AML-193 (cell line): ENCODE measurements around the gene KDM3B.
"Not testable (repeated sequence)": the region's sequence is repeated elsewhere in the genome, so short reads cannot be mapped to it uniquely, and the experiment has no call there.

Experiments used
- DNase-seq, 2 experiments: peaks; one replicate each; lab custom pipeline; 2025; lab: John Stamatoyannopoulos, UW

The KDM3B gene

GRCh38 chr5:138466125-138466899, 113.8 kb downstream of the KDM3B start:
- no peak for DNase-seq

GRCh38 chr5:138466900-138467710, 114.6 kb downstream of the KDM3B start:
- no peak for DNase-seq

DNA sequence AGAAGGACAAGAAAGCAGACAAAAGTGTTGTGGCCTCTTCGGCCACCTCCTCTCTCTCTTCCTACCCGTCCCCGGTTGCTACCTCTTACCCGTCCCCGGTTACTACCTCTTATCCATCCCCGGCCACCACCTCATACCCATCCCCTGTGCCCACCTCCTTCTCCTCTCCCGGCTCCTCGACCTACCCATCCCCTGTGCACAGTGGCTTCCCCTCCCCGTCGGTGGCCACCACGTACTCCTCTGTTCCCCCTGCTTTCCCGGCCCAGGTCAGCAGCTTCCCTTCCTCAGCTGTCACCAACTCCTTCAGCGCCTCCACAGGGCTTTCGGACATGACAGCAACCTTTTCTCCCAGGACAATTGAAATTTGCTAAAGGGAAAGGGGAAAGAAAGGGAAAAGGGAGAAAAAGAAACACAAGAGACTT, 115.2 kb downstream of the KDM3B start:
- DNase-seq: no peak

DNA sequence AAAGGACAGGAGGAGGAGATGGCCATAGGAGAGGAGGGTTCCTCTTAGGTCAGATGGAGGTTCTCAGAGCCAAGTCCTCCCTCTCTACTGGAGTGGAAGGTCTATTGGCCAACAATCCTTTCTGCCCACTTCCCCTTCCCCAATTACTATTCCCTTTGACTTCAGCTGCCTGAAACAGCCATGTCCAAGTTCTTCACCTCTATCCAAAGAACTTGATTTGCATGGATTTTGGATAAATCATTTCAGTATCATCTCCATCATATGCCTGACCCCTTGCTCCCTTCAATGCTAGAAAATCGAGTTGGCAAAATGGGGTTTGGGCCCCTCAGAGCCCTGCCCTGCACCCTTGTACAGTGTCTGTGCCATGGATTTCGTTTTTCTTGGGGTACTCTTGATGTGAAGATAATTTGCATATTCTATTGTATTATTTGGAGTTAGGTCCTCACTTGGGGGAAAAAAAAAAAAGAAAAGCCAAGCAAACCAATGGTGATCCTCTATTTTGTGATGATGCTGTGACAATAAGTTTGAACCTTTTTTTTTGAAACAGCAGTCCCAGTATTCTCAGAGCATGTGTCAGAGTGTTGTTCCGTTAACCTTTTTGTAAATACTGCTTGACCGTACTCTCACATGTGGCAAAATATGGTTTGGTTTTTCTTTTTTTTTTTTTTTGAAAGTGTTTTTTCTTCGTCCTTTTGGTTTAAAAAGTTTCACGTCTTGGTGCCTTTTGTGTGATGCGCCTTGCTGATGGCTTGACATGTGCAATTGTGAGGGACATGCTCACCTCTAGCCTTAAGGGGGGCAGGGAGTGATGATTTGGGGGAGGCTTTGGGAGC, 115.9 kb downstream of the KDM3B start:
- peak; percentile 38 to 59 for DNase-seq

DNA sequence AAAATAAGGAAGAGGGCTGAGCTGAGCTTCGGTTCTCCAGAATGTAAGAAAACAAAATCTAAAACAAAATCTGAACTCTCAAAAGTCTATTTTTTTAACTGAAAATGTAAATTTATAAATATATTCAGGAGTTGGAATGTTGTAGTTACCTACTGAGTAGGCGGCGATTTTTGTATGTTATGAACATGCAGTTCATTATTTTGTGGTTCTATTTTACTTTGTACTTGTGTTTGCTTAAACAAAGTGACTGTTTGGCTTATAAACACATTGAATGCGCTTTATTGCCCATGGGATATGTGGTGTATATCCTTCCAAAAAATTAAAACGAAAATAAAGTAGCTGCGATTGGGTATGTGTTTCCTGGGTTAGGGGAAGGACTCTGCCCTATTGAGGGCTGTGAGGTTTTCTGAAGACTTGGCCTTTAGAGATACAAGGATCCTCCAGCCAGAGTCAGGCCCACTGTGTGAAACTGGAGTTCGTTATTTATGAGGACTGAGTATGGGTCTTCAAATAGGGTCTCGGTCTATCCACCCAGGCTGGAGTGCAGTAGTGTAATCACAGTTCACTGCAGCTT, 116.6 kb downstream of the KDM3B start:
- DNase-seq: no peak

- no peak for DNase-seq
Observed at GRCh38 chr5:138469540-138470321, 117.2 kb downstream of the KDM3B start.

GRCh38 chr5:138470322-138471051, 118.0 kb downstream of the KDM3B start:
- DNase-seq: no peak

GRCh38 chr5:138471052-138471361, 118.5 kb downstream of the KDM3B start:
- no peak for DNase-seq

DNA sequence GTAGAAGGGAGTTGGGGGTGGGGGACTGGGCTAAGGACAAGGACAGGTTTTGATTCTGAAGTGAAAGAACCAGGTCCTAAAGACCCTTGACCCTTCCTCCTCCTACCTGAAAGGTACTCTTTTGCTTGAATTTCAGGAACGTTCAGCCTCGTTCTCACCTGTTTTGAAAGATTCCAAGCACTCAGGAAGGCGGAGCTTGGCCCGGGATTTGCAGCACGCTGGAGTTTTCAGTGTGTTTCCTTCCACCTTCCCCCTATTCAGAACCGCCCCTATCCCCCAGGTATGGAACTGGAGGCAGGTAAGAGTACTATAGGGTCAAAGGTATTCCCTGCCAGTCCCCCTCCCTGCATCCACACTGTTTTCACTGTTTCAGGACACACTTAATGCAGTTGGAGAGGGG, 119.9 kb downstream of the KDM3B start:
- DNase-seq: no peak

DNA sequence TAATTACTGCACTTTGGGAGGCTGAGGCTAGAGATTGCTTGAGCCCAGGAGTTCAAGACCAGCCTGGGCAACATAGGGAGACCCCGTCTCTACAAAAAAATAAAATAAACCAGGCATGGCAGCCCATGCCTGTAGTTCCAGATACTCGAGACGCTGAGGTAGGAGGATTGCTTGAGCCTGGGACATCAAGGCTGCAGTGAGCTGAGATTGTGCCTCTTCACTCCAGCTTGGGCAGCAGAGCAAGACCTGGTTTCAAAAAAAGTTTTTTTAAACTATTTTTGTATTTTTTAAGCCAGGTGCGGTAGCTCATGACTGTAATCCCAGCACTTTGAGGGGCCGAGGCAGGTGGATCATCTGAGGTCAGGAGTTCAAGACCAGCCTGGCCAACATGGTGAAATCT, 120.7 kb downstream of the KDM3B start:
- DNase-seq: not testable (repeated sequence)

DNA sequence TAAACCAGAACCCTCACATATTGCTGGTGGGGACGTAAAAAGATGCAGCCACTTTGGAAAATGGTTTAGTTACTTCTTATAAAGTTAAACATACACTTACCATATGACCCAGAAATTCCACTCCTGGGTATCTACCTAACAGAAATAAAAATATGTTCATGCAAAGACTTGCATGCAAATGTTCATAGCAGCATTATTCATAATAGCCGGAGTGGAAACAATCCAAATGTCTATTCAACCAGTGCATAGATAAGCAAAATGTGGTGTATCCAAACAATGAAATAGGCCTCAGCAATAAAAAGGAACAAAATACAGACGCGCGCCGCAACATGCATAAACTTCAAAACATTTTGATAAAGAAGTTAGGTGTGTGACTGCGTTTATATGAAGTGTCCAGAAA, 124.4 kb downstream of the KDM3B start:
- no peak for DNase-seq

- DNase-seq: no peak
Observed at GRCh38 chr5:138482638-138483037, 130.2 kb downstream of the KDM3B start.
